Measurements from ENCODE around the gene PRPS1L1. TPM values are rescaled to one million over a fixed set of nuclear protein-coding genes. Genes with fewer than 3 reads are reported as not detected.

Gene PRPS1L1
- total and polyA plus RNA-seq, 2 of the 8 experiments (the other 6 are each of a cell fraction or from before 2014, with no cell fraction given) = not detected

GRCh38 chr7:18076461-18076860, 48.8 kb upstream of the PRPS1L1 start:
- 95% methylated on average over 1 of the region's 1 CpG; no CpG with 5 or more reads in 1 of the 2 experiments for WGBS, 2 experiments (ENCODE audit: extremely low coverage in 1 of 2, insufficient coverage in 1 of 2, insufficient read length in 1 of 2, insufficient replicate concordance in 2 of 2, low coverage in 1 of 2, low lambda C conversion rate in 2 of 2, missing lambda C conversion rate in 1 of 2)
- Histone ChIP-seq H3K56ac (replicated peaks; ENCODE audit: insufficient read length, low read depth, low read length) (no peak overlapping the region), H3K18ac (ENCODE audit: extremely low read depth, low read length) (no peak overlapping the region), H4K20me1 (replicated peaks in 1 of 2; ENCODE audit: control insufficient read depth in 1 of 2, insufficient read depth in 2 of 2, low read length in 2 of 2) (no peaks in the 10 kb centered on the region), H2BK20ac (ENCODE audit: low read length) (no peak overlapping the region), H3K23me2 (ENCODE audit: low read depth, low read length) (no peaks in the 10 kb centered on the region), H2BK120ac (replicated peaks; ENCODE audit: low read depth, low read length) (no peak overlapping the region), H3K4ac (replicated peaks; ENCODE audit: insufficient read length, low read depth, low read length) (no peak overlapping the region), H3K14ac (ENCODE audit: insufficient read length) (no peak overlapping the region), H3K4me1 (replicated peaks in 1 of 4; ENCODE audit: control insufficient read depth in 3 of 4, insufficient read depth in 4 of 4, low read length in 3 of 4) (no peaks in the 10 kb centered on the region), H2AK5ac (ENCODE audit: low read depth, low read length) (no peak overlapping the region), H2BK12ac (ENCODE audit: low read depth, low read length) (no peak overlapping the region), H3K79me2 (ENCODE audit: control insufficient read depth in 1 of 2, insufficient read depth in 2 of 2, low read length in 2 of 2) (no peaks in the 10 kb centered on the region), H3K9ac (replicated peaks in 1 of 4; ENCODE audit: extremely low read depth in 1 of 4, low read depth in 3 of 4, low read length in 3 of 4) (no peak overlapping the region), H2BK5ac (ENCODE audit: low read depth, low read length) (no peak overlapping the region), H3K27me3 (replicated peaks in 1 of 4; ENCODE audit: control insufficient read depth in 3 of 4, extremely low read depth in 1 of 4, insufficient read depth in 3 of 4, low read length in 3 of 4) (no peaks in the 10 kb centered on the region), H4K5ac (ENCODE audit: insufficient read length, low read depth, low read length) (no peak overlapping the region), H4K91ac (replicated peaks; ENCODE audit: insufficient read length, low read length) (no peak overlapping the region), H3K4me3 (ENCODE audit: extremely low read depth in 1 of 4, insufficient read depth in 2 of 4, low read depth in 3 of 4, low read length in 4 of 4) (no peak overlapping the region), H4K8ac (ENCODE audit: extremely low read depth, insufficient read depth, low read length) (no peak overlapping the region), H3K79me1 (ENCODE audit: low read depth, low read length) (no peaks in the 10 kb centered on the region), H3K4me2 (ENCODE audit: insufficient read depth in 1 of 2, low read depth in 2 of 2, low read length in 2 of 2) (no peak overlapping the region), H3K23ac (ENCODE audit: insufficient read length) (no peak overlapping the region), H3K9me3 (ENCODE audit: insufficient read depth in 2 of 2, low read depth in 1 of 2, low read length in 1 of 2) (no peaks in the 10 kb centered on the region), H3K27ac (ENCODE audit: low read depth, low read length) (no peak overlapping the region), H2AFZ (ENCODE audit: low read length) (no peak overlapping the region), H3K36me3 (ENCODE audit: control insufficient read depth in 2 of 4, insufficient read depth in 4 of 4, low read length in 3 of 4) (no peaks in the 10 kb centered on the region), H2BK15ac (ENCODE audit: low read length) (no peak overlapping the region)
- FAIRE-seq (no peak), DNase-seq (ENCODE audit: low read depth in 1 of 2, low spot score in 2 of 2) (no peak)
- CTCF ChIA-PET (ENCODE audit: partially characterized antibody) = interaction anchor here (0.9 to 4.1 kb wide), 2 partner anchors 12 to 14 kb away, joined by 4 to 28 read pairs; no protein-coding TSS in a partner anchor
- no peak for TF ChIP-seq JUN (IDR thresholded peaks at IDR 0.05; ENCODE audit: low read depth, low read length)
- no peak for TF ChIP-seq JUND (IDR thresholded peaks at IDR 0.05; ENCODE audit: low read length)
- TF ChIP-seq SIN3A (conservative IDR thresholded peaks at IDR 0.05 in 1 of 2, IDR thresholded peaks at IDR 0.05 in 1 of 2; ENCODE audit: low read depth in 1 of 2, low read length in 2 of 2) = no peak
- no peak for TF ChIP-seq HDAC6 (IDR thresholded peaks at IDR 0.05; ENCODE audit: low read depth, low read length)
- TF ChIP-seq NRF1 (IDR thresholded peaks at IDR 0.05; ENCODE audit: low read depth, low read length) = no peak
- no peak for TF ChIP-seq NANOG (IDR thresholded peaks at IDR 0.05; ENCODE audit: insufficient read depth, low read depth, low read length, poor library complexity, severe bottlenecking)
- TF ChIP-seq CHD2 (IDR thresholded peaks at IDR 0.05; ENCODE audit: low read length) = no peak
- TF ChIP-seq SAP30 (IDR thresholded peaks at IDR 0.05; ENCODE audit: insufficient read depth, insufficient replicate concordance, low read length) = no peak
- POLR2A ChIA-PET (ENCODE audit: partially characterized antibody) = no interaction called here
